ENCODE data around the gene GOLGA6L10.
"Not testable (repeated sequence)": the region's sequence is repeated elsewhere in the genome, so short reads cannot be mapped to it uniquely, and the experiment has no call there.

DNA sequence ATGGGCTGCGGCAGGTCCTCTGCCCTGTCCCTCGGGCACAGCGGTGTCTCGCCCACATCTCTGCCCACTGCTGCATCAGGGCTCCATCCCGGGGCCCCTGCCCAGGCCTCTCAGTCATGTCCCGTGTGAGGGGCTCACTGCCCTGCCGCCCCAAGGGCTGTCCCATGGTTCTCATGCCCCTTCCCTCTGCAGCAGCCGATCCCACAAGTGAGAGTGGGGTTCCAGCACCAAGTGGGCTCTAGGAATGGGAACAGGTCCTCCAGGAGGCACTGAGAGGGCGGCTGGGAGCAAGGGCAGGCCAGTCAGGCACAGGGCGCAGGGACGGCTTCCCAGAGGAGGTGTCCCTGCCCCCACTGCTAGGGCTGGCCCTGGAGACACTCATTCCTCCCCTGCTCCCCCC is 18.4 kb downstream of the GOLGA6L10 start:
- not testable (repeated sequence) for TF ChIP-seq ZNF274 (IDR thresholded peaks at IDR 0.05; ENCODE audit: low read depth, low read length); SUZ12 (IDR thresholded peaks at IDR 0.05; ENCODE audit: extremely low read depth, insufficient read depth, insufficient read length); YY1 (IDR thresholded peaks at IDR 0.05; ENCODE audit: insufficient read depth, insufficient read length)

All from NT2/D1 (cell line).